Sigmoid colon (tissue), 7 donors: ENCODE data around the gene RYK. TPM values are rescaled to one million over a fixed set of nuclear protein-coding genes. Genes with fewer than 3 reads are reported as not detected.

ENCODE experiments used
- DNase-seq: peaks from one replicate; pipeline ENCODE4 v3.0.0-alpha.2; 2019
- H3K27ac ChIP-seq, 4 donors: fragments of 200-600 bp; sonication (generic); one replicate each; pipeline ENCODE4 v1.5.1; 2016 to 2019; ENCODE audit warnings: mild to moderate bottlenecking in 1 of 4
- H3K27me3 ChIP-seq, 3 donors: fragments of 200-600 bp; sonication (generic); one replicate each; pipeline ENCODE4 v1.5.1; 2019; ENCODE audit warnings: mild to moderate bottlenecking in 1 of 3
- H3K36me3 ChIP-seq, 4 donors: fragments of 200-600 bp; sonication (generic); one replicate each; pipeline ENCODE4 v1.5.1; 2016 to 2019
- H3K4me1 ChIP-seq, 4 donors: fragments of 200-600 bp; sonication (generic); one replicate each; pipeline ENCODE4 v1.5.1; 2017 to 2019
- H3K4me3 ChIP-seq, 4 donors: fragments of 200-600 bp; sonication (generic); one replicate each; pipeline ENCODE4 v1.5.1; 2017 to 2019; ENCODE audit warnings: mild to moderate bottlenecking in 2 of 4, moderate library complexity in 1 of 4
- H3K9me3 ChIP-seq, 4 donors: fragments of 200-600 bp in 3 of 4; sonication (generic) in 3 of 4; one replicate each; pipeline versions ENCODE4 v1.5.1 to v1.6.1; 2013 to 2019
- EP300 ChIP-seq, 4 donors: sonication (generic); formaldehyde crosslinking; IDR thresholded peaks; one replicate each; pipeline ENCODE4 v1.6.1; 2017; ENCODE audit warnings: antibody characterized with exemption in 4 of 4
- POLR2A ChIP-seq, 2 donors: fragments of 450-650 bp; IDR thresholded peaks; one replicate each; pipeline ENCODE4 v1.6.1; 2016; ENCODE audit warnings: antibody characterized with exemption in 2 of 2, mild to moderate bottlenecking in 2 of 2, moderate library complexity in 2 of 2
- POLR2AphosphoS5 ChIP-seq, 4 donors: sonication (generic); formaldehyde crosslinking; IDR thresholded peaks; one replicate each; pipeline ENCODE4 v1.6.1; 2017; ENCODE audit warnings: antibody characterized with exemption in 4 of 4
- WGBS, 2 donors: extraction: QIAGEN DNeasy Blood & Tissue Kit; methylation state at CpG; one replicate each; pipeline ENCODE4 v1.1.7; 2013; 5-methylcytosine and 5-hydroxymethylcytosine counted together
- intact Hi-C: fragments of 100-400 bp; cut with DNase I; formaldehyde crosslinking; loops from one replicate; pipeline ENCODE4 v1.15.1; 2023
- polyA plus RNA-seq, 3 donors: library from polyadenylated mRNA; stranded (reverse); fragments of 200-250 nt; gene quantifications; one replicate each; pipeline ENCODE4 v1.2.3, GENCODE V29; 2013
- total RNA-seq, 4 donors: library from RNA; depleted of rRNA; stranded (reverse); fragments of >200 nt; gene quantifications; one replicate each; pipeline ENCODE4 v1.1.0, GENCODE V29; 2016
- TF ChIP-seq, protein P1 (sequence below), 4 experiments: fragments of 450-650 bp in 3 of 4; fragments of 200-600 bp in 1 of 4; IDR thresholded peaks; one replicate each; pipeline ENCODE4 v1.5.1; 2016 to 2019; ENCODE audit warnings: antibody characterized with exemption in 4 of 4, mild to moderate bottlenecking in 3 of 4, moderate library complexity in 2 of 4
- donor health status: healthy with polysubstance abuse.
- donor health status: Bipolar disorder and iron deficiency.
- donor health status: healthy.

The RYK gene
- total and polyA plus RNA-seq, 7 donors: 12.7 to 148 (median 92.2) TPM

GRCh38 chr3:134153761-134154160 lies 96.9 kb downstream of the RYK start:
- intact Hi-C loops: no loop called here

DNA sequence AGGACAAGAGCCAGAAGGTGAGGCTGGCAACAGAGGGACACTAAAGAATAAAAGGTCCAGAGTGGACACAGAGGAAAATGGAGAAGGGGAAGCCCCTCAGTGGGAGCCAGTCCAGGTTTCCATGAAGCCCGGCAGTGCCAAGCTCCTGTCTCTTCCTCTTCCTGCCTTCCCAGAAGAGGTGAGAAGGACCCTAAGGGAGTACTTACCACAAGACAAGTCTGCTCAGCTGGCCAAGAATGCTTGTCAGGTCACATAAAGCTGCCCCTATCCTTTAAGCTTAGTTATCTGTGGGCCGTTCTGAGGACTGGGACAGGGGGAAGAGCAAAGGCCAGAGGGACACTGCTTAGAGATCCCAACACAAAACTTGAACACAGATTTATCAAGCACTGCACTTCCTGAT lies 100.2 kb downstream of the RYK start:
- no peaks in the 10 kb centered on the region for H3K9me3 ChIP-seq
- intact Hi-C loops: no loop called here
- no peak for DNase-seq
- H3K27me3 ChIP-seq: no peaks in the 10 kb centered on the region
- peaks cover 0 to 11% (median 9%) of the 10 kb centered on the region in 4 donors for H3K4me1 ChIP-seq
- 88 to 91% methylated on average over 2 of the region's 2 CpGs for WGBS, 2 donors
- no peak for TF ChIP-seq POLR2A (IDR thresholded peaks at IDR 0.05)
- TF ChIP-seq, protein P1, sequence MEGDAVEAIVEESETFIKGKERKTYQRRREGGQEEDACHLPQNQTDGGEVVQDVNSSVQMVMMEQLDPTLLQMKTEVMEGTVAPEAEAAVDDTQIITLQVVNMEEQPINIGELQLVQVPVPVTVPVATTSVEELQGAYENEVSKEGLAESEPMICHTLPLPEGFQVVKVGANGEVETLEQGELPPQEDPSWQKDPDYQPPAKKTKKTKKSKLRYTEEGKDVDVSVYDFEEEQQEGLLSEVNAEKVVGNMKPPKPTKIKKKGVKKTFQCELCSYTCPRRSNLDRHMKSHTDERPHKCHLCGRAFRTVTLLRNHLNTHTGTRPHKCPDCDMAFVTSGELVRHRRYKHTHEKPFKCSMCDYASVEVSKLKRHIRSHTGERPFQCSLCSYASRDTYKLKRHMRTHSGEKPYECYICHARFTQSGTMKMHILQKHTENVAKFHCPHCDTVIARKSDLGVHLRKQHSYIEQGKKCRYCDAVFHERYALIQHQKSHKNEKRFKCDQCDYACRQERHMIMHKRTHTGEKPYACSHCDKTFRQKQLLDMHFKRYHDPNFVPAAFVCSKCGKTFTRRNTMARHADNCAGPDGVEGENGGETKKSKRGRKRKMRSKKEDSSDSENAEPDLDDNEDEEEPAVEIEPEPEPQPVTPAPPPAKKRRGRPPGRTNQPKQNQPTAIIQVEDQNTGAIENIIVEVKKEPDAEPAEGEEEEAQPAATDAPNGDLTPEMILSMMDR (IDR thresholded peaks at IDR 0.05): no peak
- no peak for TF ChIP-seq EP300 (IDR thresholded peaks at IDR 0.05)
- peak in 1 of 4 donors; percentile 25 for TF ChIP-seq POLR2AphosphoS5 (IDR thresholded peaks at IDR 0.05)
- H3K4me3 ChIP-seq: no peak overlapping the region
- no peak overlapping the region for H3K27ac ChIP-seq
- peaks cover 12 to 22% (median 15%) of the 10 kb centered on the region in 4 donors for H3K36me3 ChIP-seq

More at GRCh38 chr3:134153761-134154160, 96.9 kb downstream of the RYK start:
- H3K9me3 ChIP-seq: no peaks in the 10 kb centered on the region
- TF ChIP-seq, protein P1 (IDR thresholded peaks at IDR 0.05): no peak
- no peak for TF ChIP-seq POLR2A (IDR thresholded peaks at IDR 0.05)
- no peak for TF ChIP-seq POLR2AphosphoS5 (IDR thresholded peaks at IDR 0.05)
- TF ChIP-seq EP300 (IDR thresholded peaks at IDR 0.05): no peak
- H3K4me3 ChIP-seq: no peak overlapping the region
- 97 to 98% methylated on average over 13 of the region's 13 CpGs for WGBS, 2 donors
- no peak for DNase-seq
- peaks cover 13 to 53% (median 22%) of the 10 kb centered on the region in 4 donors for H3K36me3 ChIP-seq
- H3K4me1 ChIP-seq: peaks cover 0 to 10% (median 8%) of the 10 kb centered on the region in 4 donors
- H3K27me3 ChIP-seq: no peaks in the 10 kb centered on the region
- no peak overlapping the region for H3K27ac ChIP-seq

DNA sequence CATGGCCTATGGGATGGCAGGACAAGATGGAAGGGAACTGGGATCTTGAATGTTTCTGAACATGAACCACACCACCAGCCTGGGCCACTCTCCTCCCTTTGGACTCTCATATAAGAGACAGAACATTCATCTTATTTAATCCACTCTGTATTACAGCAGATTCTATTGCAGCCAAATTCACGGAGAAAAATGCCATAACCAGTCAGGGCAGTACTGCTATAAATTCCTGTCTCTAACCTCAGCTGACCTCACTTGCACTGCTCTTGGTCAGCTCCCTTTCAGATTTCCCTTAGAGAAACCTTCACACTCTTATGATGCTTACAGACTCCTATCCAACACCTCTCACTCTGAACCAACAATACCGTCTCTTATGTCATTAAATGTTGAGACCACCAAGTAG lies 101.4 kb downstream of the RYK start:
- Histone ChIP-seq H3K4me1 (peaks cover 0 to 11% (median 9%) of the 10 kb centered on the region in 4 donors), H3K4me3 (no peak overlapping the region), H3K27ac (no peak overlapping the region), H3K9me3 (no peaks in the 10 kb centered on the region), H3K36me3 (peaks cover 4 to 10% (median 6%) of the 10 kb centered on the region in 4 donors), H3K27me3 (no peaks in the 10 kb centered on the region)
- TF ChIP-seq EP300 (IDR thresholded peaks at IDR 0.05) (no peak), POLR2A (IDR thresholded peaks at IDR 0.05) (no peak)
- 71 to 78% methylated on average over 2 of the region's 2 CpGs for WGBS, 2 donors
- no peak for DNase-seq
- intact Hi-C loops: no loop called here

DNA sequence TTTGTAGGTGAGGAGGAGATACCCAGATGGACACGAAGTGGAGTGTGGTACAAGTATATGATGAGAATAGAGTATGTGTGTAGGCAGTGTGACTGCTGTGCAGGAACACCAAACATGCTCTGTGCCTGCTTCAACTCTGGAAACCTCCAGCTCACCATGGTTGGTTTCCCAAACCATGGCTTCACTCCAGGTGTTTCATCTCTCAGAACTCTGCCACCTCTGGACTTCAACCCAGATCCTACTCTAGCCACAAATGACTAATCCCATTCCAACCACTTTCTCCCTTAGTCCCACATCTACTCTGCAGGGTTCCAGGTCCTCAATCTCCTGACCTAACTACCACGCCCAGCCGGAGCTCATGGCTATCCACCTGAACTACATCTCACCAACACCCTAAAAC lies 102.1 kb downstream of the RYK start:
- WGBS, 2 donors: 97% methylated on average over 3 of the region's 3 CpGs
- DNase-seq: no peak
- Histone ChIP-seq H3K4me3 (no peak overlapping the region), H3K36me3 (peaks cover 0 to 2% (median 1%) of the 10 kb centered on the region in 4 donors), H3K27me3 (no peaks in the 10 kb centered on the region), H3K4me1 (peaks cover 0 to 11% (median 9%) of the 10 kb centered on the region in 4 donors), H3K27ac (no peak overlapping the region), H3K9me3 (no peaks in the 10 kb centered on the region)
- TF ChIP-seq POLR2AphosphoS5 (IDR thresholded peaks at IDR 0.05): no peak
- intact Hi-C loops: no loop called here

DNA sequence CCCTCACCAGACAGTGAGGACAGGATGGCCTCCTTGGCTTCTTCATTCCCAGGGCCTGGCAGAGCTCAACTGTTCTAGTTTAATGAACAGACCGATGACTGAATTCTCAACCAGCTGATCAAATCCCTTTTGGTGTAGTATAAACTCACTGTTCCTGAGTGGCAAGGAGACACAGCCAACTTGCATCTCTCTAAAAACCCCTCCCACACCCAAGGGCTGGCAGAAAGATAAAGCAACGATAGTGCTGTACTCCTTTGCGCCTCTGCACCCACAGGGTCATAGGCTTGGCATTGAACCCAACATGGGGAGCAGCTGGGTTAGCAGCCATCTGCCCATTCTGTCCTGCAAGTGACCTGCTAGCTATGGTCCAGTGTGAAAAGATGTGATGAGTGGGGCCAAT lies 103.2 kb downstream of the RYK start:
- DNase-seq: no peak
- WGBS, 2 donors: 89 to 90% methylated on average over 3 of the region's 3 CpGs
- no peak overlapping the region for H3K4me3 ChIP-seq
- H3K4me1 ChIP-seq: peaks cover 0 to 11% (median 9%) of the 10 kb centered on the region in 4 donors
- no peak for TF ChIP-seq POLR2AphosphoS5 (IDR thresholded peaks at IDR 0.05)
- no peak for TF ChIP-seq POLR2A (IDR thresholded peaks at IDR 0.05)
- TF ChIP-seq, protein P1 (IDR thresholded peaks at IDR 0.05): no peak
- TF ChIP-seq EP300 (IDR thresholded peaks at IDR 0.05): no peak
- no peak overlapping the region for H3K27ac ChIP-seq
- H3K36me3 ChIP-seq: no peaks in the 10 kb centered on the region
- intact Hi-C loops: no loop called here
- no peaks in the 10 kb centered on the region for H3K9me3 ChIP-seq
- no peaks in the 10 kb centered on the region for H3K27me3 ChIP-seq

- intact Hi-C loops: no loop called here
- no peak overlapping the region for H3K4me3 ChIP-seq
- H3K27me3 ChIP-seq: no peaks in the 10 kb centered on the region
- H3K4me1 ChIP-seq: peaks cover 0 to 11% (median 9%) of the 10 kb centered on the region in 4 donors
- no peak for DNase-seq
- TF ChIP-seq POLR2AphosphoS5 (IDR thresholded peaks at IDR 0.05): no peak
- no peak for TF ChIP-seq POLR2A (IDR thresholded peaks at IDR 0.05)
- no peak for TF ChIP-seq EP300 (IDR thresholded peaks at IDR 0.05)
- TF ChIP-seq, protein P1 (IDR thresholded peaks at IDR 0.05): no peak
- H3K27ac ChIP-seq: no peak overlapping the region
- no peaks in the 10 kb centered on the region for H3K9me3 ChIP-seq
- H3K36me3 ChIP-seq: no peaks in the 10 kb centered on the region
Observed at GRCh38 chr3:134146666-134147065, 104.0 kb downstream of the RYK start.
